Renal cortex interstitium (tissue), 15 donors: ENCODE results near the gene CBX3. TPM values are rescaled to one million over a fixed set of nuclear protein-coding genes. Genes with fewer than 3 reads are reported as not detected.
"Not testable (repeated sequence)": the region's sequence is repeated elsewhere in the genome, so short reads cannot be mapped to it uniquely, and the experiment has no call there.

ENCODE experiments used
- DNase-seq, 11 donors: peaks; one replicate each; pipeline ENCODE4 v3.0.0-alpha.2; 2013; ENCODE audit warnings: low read depth in 9 of 11, low spot score in 4 of 11; ENCODE audit errors: extremely low read depth in 1 of 11
- long read RNA-seq, 16 experiments: transcript quantifications; one replicate each; lab custom pipeline, GENCODE V29; 2026
- polyA plus RNA-seq, 3 donors: library from polyadenylated mRNA; unstranded; fragments of 120-200 nt; gene quantifications; one replicate each; pipeline ENCODE4 v1.2.1, GENCODE V29; 2013; ENCODE audit not compliant: insufficient read length in 3 of 3

CBX3 gene
- polyA plus RNA-seq: 100 to 1,000 TPM; 305 to 407 (median 320) TPM
- long read RNA-seq, donor 1, transcript CBX3-202 (6 exons, 1,857 nt): major isoform, 83 of 193 reads
- long read RNA-seq, donor 1, transcript CBX3-201 (6 exons, 2,128 nt): minor isoform, 7 of 193 reads
- long read RNA-seq, donor 1, transcript CBX3-206 (3 exons, 860 nt): minor isoform, 11 of 193 reads
- long read RNA-seq, donor 1, partial matches to known transcripts: 87 of 193 reads
- long read RNA-seq, donor 1, other reads (novel, unspliced or antisense): 0 of 193 reads
- long read RNA-seq, donor 2, transcript CBX3-206 (3 exons, 860 nt): minor isoform, 14 of 167 reads
- long read RNA-seq, donor 2, transcript CBX3-202 (6 exons, 1,857 nt): major isoform, 64 of 167 reads
- long read RNA-seq, donor 2, partial matches to known transcripts: 79 of 167 reads
- long read RNA-seq, donor 2, other reads (novel, unspliced or antisense): 5 of 167 reads
- long read RNA-seq, donor 3, transcript CBX3-206 (3 exons, 860 nt): minor isoform, 30 of 294 reads
- long read RNA-seq, donor 3, transcript CBX3-201 (6 exons, 2,128 nt): minor isoform, 9 of 294 reads
- long read RNA-seq, donor 3, transcript CBX3-202 (6 exons, 1,857 nt): major isoform, 105 of 294 reads
- long read RNA-seq, donor 3, partial matches to known transcripts: 147 of 294 reads
- long read RNA-seq, donor 3, other reads (novel, unspliced or antisense): 0 of 294 reads
- long read RNA-seq, donor 4, transcript CBX3-202 (6 exons, 1,857 nt): major isoform, 76 of 155 reads
- long read RNA-seq, donor 4, transcript CBX3-206 (3 exons, 860 nt): minor isoform, 27 of 155 reads
- long read RNA-seq, donor 4, partial matches to known transcripts: 43 of 155 reads
- long read RNA-seq, donor 4, other reads (novel, unspliced or antisense): 5 of 155 reads
- long read RNA-seq, donor 5: 0 reads
- long read RNA-seq, donor 6, transcript CBX3-202 (6 exons, 1,857 nt): major isoform, 57 of 179 reads
- long read RNA-seq, donor 6, transcript CBX3-206 (3 exons, 860 nt): minor isoform, 25 of 179 reads
- long read RNA-seq, donor 6, transcript CBX3-201 (6 exons, 2,128 nt): minor isoform, 7 of 179 reads
- long read RNA-seq, donor 6, partial matches to known transcripts: 80 of 179 reads
- long read RNA-seq, donor 6, other reads (novel, unspliced or antisense): 6 of 179 reads
- long read RNA-seq, donor 7, transcript CBX3-201 (6 exons, 2,128 nt): minor isoform, 8 of 232 reads
- long read RNA-seq, donor 7, transcript CBX3-206 (3 exons, 860 nt): minor isoform, 38 of 232 reads
- long read RNA-seq, donor 7, transcript CBX3-202 (6 exons, 1,857 nt): major isoform, 112 of 232 reads
- long read RNA-seq, donor 7, partial matches to known transcripts: 61 of 232 reads
- long read RNA-seq, donor 7, other reads (novel, unspliced or antisense): 6 of 232 reads
- long read RNA-seq, donor 8: 0 reads
- long read RNA-seq, donor 9, transcript CBX3-201 (6 exons, 2,128 nt): minor isoform, 7 of 133 reads
- long read RNA-seq, donor 9, transcript CBX3-202 (6 exons, 1,857 nt): major isoform, 81 of 133 reads
- long read RNA-seq, donor 9, transcript CBX3-206 (3 exons, 860 nt): minor isoform, 29 of 133 reads
- long read RNA-seq, donor 9, partial matches to known transcripts: 14 of 133 reads
- long read RNA-seq, donor 9, other reads (novel, unspliced or antisense): 0 of 133 reads
- long read RNA-seq, donor 10, transcript CBX3-202 (6 exons, 1,857 nt): major isoform, 84 of 165 reads
- long read RNA-seq, donor 10, transcript CBX3-201 (6 exons, 2,128 nt): minor isoform, 5 of 165 reads
- long read RNA-seq, donor 10, transcript CBX3-206 (3 exons, 860 nt): minor isoform, 40 of 165 reads
- long read RNA-seq, donor 10, partial matches to known transcripts: 26 of 165 reads
- long read RNA-seq, donor 10, other reads (novel, unspliced or antisense): 6 of 165 reads
- long read RNA-seq, donor 11, transcript CBX3-206 (3 exons, 860 nt): minor isoform, 21 of 152 reads
- long read RNA-seq, donor 11, transcript CBX3-202 (6 exons, 1,857 nt): major isoform, 68 of 152 reads
- long read RNA-seq, donor 11, partial matches to known transcripts: 52 of 152 reads
- long read RNA-seq, donor 11, other reads (novel, unspliced or antisense): 0 of 152 reads
- long read RNA-seq, donor 12, transcript CBX3-202 (6 exons, 1,857 nt): major isoform, 37 of 91 reads
- long read RNA-seq, donor 12, transcript CBX3-206 (3 exons, 860 nt): minor isoform, 8 of 91 reads
- long read RNA-seq, donor 12, partial matches to known transcripts: 41 of 91 reads
- long read RNA-seq, donor 12, other reads (novel, unspliced or antisense): 0 of 91 reads
- long read RNA-seq, donor 13: 0 reads
- long read RNA-seq, donor 14, transcript CBX3-201 (6 exons, 2,128 nt): minor isoform, 8 of 153 reads
- long read RNA-seq, donor 14, transcript CBX3-206 (3 exons, 860 nt): minor isoform, 29 of 153 reads
- long read RNA-seq, donor 14, transcript CBX3-202 (6 exons, 1,857 nt): major isoform, 81 of 153 reads
- long read RNA-seq, donor 14, partial matches to known transcripts: 26 of 153 reads
- long read RNA-seq, donor 14, other reads (novel, unspliced or antisense): 6 of 153 reads
- long read RNA-seq, donor 15, transcript CBX3-202 (6 exons, 1,857 nt): major isoform, 34 of 56 reads
- long read RNA-seq, donor 15, transcript CBX3-206 (3 exons, 860 nt): minor isoform, 16 of 56 reads
- long read RNA-seq, donor 15, partial matches to known transcripts: 0 of 56 reads
- long read RNA-seq, donor 15, other reads (novel, unspliced or antisense): 0 of 56 reads
- long read RNA-seq, donor 16, transcript CBX3-206 (3 exons, 860 nt): minor isoform, 80 of 421 reads
- long read RNA-seq, donor 16, transcript CBX3-201 (6 exons, 2,128 nt): minor isoform, 20 of 421 reads
- long read RNA-seq, donor 16, transcript CBX3-202 (6 exons, 1,857 nt): major isoform, 217 of 421 reads
- long read RNA-seq, donor 16, partial matches to known transcripts: 76 of 421 reads
- long read RNA-seq, donor 16, other reads (novel, unspliced or antisense): 20 of 421 reads

- peak in 10 of 11 donors; percentile 58 to 92 (median 85) for DNase-seq
These were observed at the start of gene CBX3 for GRCh38 chr7:26201247-26202018. TSS of gene CBX3 (plus strand) at chr7:26201745. CDS start at chr7:26202999, 1,254 bp downstream.

- DNase-seq: peak in 7 of 11 donors; percentile 40 to 64 (median 48)
These were observed 49.4 kb upstream of the CBX3 start, which contains the start of gene NFE2L3 for GRCh38 chr7:26151953-26152781. TSS of gene NFE2L3 (plus strand) at chr7:26152198. CDS start at chr7:26152499, 301 bp downstream.

GRCh38 chr7:26152782-26153240 lies 48.7 kb upstream of the CBX3 start:
- DNase-seq: not testable (repeated sequence)

GRCh38 chr7:26153241-26153822 lies 48.2 kb upstream of the CBX3 start:
- no peak for DNase-seq

GRCh38 chr7:26153823-26154783 lies 47.4 kb upstream of the CBX3 start:
- no peak for DNase-seq

- no peak for DNase-seq
These were observed 45.8 kb upstream of the CBX3 start for GRCh38 chr7:26155531-26156375.

DNA sequence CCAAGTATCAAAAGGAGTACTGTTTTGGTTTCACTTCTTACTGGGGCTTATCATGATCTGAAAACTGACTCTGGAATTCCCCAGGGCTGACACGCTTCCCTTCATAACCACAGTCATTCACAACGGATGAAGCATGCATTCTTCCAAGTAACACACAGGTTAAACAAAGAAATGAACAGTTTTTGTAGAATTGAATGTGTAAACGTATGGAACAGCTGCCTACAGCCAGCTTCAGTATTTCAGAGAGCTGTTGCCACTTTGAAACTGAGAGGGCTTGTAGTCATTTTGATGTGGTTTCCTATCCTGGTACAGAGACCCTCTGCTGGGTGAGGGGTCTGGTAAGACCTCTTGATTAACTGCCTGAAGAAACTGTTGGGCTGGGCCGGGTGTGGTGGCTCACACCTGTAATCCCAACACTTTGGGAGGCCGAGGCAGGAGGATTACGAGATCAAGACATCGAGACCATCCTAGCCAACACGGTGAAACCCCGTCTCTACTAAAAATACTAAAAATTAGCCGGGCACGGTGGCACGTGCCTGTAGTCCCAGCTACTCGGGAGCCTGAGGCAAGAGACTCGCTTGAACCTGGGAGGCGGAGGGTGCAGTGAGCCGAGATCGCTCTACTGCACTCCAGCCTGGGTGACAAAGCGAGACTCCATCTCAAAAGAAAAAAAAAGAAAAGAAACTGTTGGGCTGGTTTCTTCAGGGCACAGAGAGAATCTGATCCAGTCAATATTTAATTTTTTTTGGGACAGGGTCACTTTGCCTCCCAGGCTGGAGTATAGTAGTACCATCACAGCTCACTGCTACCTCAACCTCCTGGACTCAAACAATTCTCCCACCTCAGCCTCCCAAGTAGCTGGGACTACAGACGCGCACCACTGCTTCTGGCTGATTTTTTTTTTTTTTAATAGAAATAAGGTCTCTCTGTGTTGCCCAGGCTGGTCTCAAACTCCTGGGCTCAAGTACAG lies 44.8 kb upstream of the CBX3 start:
- no peak for DNase-seq

- no peak for DNase-seq
These were observed 43.9 kb upstream of the CBX3 start for GRCh38 chr7:26157520-26158105.

DNA sequence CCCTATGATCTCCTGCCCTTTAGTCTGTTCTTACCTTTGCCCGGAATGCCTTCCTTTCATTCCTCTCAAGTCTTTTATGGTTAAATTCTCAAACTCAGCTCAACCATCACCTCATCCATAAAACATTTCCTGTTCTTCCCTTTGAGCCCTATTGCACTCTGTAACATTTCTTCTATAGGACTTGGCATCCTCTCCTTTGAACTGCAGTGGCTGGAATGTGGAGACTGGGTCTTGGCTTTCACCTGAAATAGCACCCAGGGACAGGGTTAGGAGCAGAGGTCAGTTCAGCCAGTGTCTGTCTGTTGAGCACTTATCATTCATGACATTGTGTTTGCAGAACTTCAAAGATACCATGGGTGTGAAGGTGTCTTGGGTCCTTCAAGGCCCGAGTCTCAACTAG lies 42.3 kb upstream of the CBX3 start:
- DNase-seq: no peak

- no peak for DNase-seq
These were observed 40.6 kb upstream of the CBX3 start for GRCh38 chr7:26160896-26161295.
